Transverse colon (tissue), 4 donors: ENCODE data around the gene GPR141.

Experiments
- CTCF ChIP-seq, 5 experiments: fragments of 200-600 bp in 3 of 5; fragments of 450-650 bp in 2 of 5; sonication (generic) in 3 of 5; IDR thresholded peaks; 1 replicate in 2 of 5; 2 replicates in 3 of 5; pipeline ENCODE4 v1.5.1; 2016 to 2017; ENCODE audit warnings: antibody characterized with exemption in 5 of 5, inconsistent platforms in 3 of 5, mild to moderate bottlenecking in 2 of 5, moderate library complexity in 1 of 5
- EP300 ChIP-seq: sonication (generic); formaldehyde crosslinking; IDR thresholded peaks from one replicate; pipeline ENCODE4 v1.6.1; 2017; ENCODE audit warnings: antibody characterized with exemption, low read depth
- POLR2A ChIP-seq: fragments of 450-650 bp; IDR thresholded peaks from one replicate; pipeline ENCODE4 v1.6.1; 2016; ENCODE audit warnings: antibody characterized with exemption, mild to moderate bottlenecking, moderate library complexity
- POLR2AphosphoS5 ChIP-seq, 3 donors: sonication (generic); formaldehyde crosslinking; IDR thresholded peaks; one replicate each; pipeline ENCODE4 v1.6.1; 2016; ENCODE audit warnings: antibody characterized with exemption in 3 of 3

GRCh38 chr7:37674531-37674930, 9.0 kb upstream of the GPR141 start:
- TF ChIP-seq CTCF (IDR thresholded peaks at IDR 0.05) (no peak), POLR2A (no peak), EP300 (no peak), POLR2AphosphoS5 (IDR thresholded peaks at IDR 0.05) (no peak)
